GM18520 (cell line): ENCODE measurements around the gene CDC25B.
"Not testable (repeated sequence)": the region's sequence is repeated elsewhere in the genome, so short reads cannot be mapped to it uniquely, and the experiment has no call there.

Experiments
- ATAC-seq: cut with Tn5 transposase; IDR thresholded peaks from one replicate; pipeline ENCODE4 v1.9.1; 2021; ENCODE audit not compliant: unreplicated experiment

Gene CDC25B

DNA sequence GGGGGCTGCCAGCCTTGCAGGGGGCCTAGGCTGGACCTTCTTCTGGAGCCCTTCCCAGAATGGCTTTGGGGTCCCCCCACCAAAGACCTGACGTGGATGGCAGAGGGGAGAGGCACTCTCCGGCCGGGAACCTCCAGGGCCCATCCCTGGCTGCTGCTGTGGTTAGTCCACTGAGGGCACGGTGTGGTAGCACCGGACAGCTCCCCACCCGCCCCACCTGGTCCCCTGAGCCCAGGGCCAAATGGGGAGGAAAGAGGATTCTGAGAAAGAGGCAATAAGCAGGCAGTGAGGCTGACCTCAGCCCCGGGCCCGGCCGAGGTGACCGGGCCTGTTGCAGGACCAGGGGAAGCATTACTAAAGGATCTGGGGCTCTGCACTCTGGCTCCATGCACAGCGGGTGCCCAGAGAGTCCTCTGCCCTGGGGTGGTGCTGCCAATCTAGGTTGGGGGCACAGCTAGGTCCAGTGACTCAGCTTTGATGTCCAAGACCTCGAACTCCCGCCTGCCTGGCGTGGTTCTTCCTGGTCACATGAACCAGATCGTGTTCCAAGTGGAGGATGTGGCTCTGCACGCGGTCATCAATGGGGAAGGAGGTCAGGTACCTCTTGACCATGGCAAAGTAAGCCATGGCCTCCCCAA lies 11.8 kb upstream of the CDC25B start:
- ATAC-seq = no peak

DNA sequence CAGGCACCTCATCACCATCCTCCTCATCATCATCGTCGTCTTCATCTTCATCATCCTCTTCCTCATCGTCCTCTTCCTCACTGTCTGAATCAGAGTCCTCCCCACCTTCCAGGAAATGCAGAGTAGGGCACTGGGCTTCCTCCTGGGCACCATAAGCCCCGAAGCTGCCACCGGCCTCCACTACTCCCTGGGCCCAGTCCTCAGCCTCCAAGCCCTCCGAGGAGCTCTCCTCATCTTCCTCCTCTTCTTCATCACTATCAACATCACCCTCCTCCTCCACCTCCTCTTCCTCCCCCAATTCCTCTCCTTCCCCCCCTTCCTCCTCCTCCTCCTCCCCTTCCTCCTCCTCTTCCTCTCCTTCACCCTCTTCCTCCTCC lies 11.3 kb upstream of the CDC25B start:
- no peak for ATAC-seq

DNA sequence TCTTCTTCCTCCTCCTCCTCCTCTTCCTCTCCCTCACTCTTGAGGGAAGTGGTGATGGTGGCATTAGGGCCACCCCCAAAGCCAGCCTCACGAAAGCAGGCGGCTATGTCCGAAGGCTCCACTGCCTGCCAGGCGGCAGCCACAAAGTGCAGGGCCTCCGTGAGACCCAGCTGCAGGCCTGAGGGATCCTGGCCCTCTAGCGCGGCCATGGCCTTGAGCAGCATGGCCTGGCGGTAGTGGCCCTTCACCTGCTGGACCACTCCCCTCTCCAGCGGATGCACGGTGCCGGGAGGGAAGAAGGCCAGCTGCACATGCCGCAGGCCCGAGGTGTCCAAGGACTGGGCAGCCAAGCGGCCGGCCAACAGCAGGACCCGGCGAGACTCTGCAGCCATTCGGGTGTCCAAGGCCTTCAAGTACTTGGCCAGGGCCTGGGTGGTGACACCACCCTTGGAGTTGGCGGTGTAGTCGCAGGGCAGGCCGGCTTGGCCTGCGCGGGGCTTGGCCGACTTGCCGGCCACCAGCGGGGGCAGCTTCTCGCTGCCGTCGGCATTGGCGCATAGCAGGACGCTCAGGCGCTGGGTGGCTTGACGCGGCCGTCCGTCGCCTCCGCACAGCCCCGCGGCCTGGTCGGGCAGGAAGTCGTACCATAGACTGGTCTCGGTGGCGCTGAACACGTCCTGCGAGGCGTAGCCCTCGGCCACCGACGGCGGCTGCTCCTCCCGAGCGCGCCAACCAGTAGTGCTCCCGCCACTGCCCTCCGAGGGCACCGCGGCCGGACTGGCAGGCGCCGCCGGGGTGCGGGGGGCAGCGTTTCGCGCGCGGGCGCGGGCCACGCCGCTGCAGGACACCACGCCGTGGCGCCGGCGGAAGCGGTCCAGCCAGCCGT lies 10.6 kb upstream of the CDC25B start:
- no peak for ATAC-seq

DNA sequence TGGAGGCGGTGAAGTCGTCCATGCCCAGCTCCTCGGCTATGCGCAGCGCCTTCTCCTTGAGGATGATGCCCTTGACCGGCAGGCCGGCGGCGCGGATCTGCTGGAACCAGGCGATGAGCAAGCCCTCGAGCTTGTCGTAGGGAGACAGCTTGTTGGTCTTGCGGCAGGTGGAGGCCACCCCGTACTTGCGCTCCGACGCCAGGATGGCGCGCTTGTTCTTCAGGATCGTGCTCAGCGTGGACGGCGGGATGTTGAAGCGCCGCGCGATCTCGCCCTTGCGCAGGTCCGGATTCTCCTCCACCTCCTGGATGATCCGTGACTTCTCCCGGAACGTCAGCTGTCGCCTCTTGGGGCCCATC lies 10.0 kb upstream of the CDC25B start:
- ATAC-seq = peak; percentile 5

DNA sequence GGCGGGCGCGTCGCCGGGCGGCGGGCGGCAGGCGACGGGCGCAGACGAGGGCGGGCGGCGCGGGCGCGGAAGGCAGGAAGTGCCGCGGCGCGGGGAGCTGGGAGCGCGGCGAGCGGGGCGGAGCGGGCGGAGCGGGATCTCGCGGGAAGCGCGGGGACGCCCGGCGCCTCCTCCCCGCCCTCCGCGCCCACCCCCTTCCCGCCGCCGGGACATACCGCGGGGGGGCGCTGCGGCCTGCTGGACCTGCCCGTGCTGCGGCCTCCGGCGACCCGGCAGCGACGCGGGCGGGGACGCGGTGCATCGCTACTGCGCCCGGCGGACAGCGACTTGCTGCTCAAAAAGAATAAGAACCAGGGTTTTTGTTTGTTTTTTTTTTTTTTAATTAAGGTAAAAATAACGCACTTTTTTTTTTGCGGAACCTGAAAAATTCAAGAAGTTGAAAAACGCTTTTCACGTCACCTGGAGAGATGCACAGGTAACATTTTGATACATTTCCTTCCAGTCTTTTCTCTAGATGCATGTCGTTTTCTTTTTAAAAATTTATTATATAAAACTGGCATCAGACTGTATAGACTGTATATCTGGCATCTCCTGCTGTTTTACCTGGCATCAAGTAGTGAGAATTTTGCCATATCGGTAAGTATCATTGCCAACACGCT lies 9.3 kb upstream of the CDC25B start, which contains the start of gene CENPB:
CENPB (minus strand) TSS at position 76 of the 659 bp plus-strand sequence. CDS start 257 bp downstream, outside the sequence.
- peak; percentile 75 for ATAC-seq

DNA sequence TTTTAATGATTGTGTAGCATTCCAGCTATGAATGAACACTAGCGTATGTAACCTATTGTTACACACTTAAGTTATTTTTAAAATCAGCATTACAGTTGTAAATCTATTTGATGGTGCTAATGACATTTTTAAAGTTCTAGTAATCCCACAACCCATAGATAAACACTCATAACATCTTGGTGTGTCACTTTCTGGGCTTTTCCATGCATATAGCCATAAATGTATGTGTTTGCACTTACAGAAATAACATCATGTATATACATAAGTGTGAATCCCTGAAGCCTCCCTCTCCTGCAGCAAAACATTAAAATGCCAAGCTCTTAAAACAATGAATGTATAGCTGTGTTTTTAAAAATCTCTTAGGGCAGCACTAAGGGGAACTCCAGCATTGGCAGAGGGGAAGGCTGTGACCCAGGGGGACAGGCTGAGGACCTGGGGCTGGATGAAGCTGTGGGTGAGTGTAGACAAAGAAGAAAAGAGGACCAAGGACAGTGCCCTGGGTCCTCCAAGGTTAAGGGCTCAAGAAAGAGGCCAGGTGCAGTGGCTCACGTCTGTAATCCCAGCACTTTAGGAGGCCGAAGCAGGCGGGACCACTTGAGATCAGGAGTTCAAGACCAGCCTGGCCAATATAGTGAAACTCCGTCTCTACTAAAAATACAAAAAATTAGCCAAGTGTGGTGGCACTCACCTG lies 8.6 kb upstream of the CDC25B start:
- no peak for ATAC-seq

DNA sequence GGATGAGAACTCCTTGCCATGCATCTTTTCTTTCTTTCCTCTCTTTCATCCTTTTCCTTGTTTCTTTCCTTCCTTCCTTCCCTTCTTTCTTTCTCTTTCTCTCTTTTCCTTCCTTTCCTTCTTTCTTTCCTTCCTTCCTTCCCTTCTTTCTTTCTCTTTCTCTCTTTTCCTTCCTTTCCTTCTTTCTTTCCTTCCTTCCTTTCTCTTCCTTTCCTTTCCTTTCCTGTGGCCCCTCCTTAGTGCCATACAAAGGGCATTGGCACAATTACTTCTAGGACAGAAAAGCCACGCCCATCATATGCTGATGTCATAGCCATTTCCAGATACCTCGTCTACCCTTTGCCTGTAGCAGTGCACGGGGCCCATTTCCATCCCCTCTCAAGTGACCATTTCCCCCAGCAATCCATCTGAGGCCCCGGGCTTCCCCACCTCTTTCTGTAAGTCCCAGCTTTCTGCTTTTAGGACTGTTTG lies 7.4 kb upstream of the CDC25B start:
- ATAC-seq = no peak

DNA sequence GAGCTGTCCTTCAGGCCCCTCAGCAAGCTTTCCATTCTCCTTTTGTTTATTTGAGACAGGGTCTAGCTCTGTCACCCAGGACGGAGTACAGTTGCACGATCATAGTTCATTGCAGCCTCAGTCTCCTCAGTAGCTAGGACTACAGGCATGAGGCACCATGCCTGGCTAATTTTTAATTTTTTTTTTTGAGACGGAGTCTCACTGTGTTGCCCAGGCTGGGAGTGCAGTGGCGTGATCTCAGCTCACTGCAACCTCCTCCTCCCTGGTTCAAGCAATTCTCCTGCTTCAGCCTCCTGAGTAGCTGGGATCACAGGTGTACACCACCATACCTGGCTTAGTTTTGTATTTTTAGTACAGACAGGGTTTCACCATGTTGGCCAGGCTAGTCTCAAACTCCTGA lies 6.9 kb upstream of the CDC25B start:
- not testable (repeated sequence) for ATAC-seq

DNA sequence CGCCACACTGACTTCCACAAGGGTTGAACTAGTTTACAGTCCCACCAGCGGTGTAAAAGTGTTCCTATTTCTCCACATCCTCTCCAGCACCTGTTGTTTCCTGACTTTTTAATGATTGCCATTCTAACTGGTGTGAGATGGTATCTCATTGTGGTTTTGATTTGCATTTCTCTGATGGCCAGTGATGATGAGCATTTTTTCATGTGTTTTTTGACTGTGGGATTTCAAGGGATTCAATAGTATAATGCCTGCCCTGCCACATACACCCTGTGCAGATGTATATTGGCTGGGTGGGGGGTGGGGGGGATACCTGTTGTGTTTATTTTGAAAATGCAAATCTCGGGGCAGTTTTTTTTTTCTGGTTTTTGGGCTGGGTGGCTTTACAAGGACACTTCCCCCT lies 1.9 kb upstream of the CDC25B start:
- ATAC-seq = not testable (repeated sequence)

DNA sequence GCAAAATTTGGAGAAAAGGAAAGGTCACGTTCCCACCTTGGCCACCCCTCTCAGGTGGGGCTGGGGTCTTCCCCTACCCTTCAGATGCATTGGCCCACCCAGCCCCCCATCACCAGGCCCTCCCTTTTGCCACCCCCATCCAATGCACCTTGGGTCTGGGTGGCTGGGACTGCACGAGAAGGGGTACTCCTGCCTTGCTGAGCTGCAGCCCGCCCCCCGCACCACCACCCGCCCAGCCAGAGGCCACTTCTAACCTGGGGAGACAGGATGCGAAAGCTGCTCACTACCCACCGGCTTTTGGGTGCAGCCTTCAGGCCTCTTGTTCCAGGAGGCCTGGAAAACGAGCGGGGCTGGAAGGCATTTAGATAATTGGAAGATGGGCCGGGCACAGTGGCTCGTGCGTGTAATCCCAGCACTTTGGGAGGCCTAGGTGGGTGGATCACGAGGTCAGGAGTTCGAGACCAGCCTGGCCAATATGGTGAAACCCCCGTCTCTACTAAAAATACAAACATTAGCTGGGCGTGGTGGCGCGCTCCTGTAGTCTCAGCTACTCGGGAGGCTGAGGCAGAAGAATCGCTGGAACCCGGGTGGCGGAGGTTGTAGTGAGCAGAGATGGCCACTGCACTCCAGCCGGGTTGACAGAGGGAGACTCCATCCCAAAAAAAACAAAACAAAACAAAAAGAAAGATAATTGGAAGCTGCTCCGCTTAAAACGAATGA lies 1.2 kb upstream of the CDC25B start:
- no peak for ATAC-seq

DNA sequence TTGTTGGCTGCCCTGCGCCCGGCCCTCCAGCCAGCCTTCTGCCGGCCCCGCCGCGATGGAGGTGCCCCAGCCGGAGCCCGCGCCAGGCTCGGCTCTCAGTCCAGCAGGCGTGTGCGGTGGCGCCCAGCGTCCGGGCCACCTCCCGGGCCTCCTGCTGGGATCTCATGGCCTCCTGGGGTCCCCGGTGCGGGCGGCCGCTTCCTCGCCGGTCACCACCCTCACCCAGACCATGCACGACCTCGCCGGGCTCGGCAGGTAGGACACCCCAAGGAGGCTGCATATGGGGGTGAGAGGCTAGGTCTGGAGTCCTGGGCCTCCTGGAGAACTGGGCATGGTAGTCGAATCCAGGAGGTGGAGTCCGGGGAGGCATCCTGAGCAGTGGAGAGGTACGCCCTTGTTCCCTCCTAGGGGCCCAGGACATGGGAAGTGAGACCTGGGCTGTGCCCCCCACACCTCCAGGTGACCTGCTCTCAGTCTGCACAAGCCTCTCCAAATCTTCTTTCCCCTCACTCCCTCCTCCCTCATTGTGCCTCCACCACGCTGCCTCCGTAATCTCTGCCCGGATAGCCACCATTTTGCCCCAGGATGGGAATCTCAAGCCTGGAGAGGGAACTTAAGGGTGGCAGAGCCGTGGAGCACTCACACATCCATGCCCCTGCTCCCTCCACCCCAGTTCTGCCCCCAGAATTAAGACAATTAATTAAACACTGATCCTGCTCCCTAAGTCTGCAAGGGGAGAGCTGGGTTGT lies 541 bp downstream of the CDC25B start:
- peak; percentile 2 for ATAC-seq

DNA sequence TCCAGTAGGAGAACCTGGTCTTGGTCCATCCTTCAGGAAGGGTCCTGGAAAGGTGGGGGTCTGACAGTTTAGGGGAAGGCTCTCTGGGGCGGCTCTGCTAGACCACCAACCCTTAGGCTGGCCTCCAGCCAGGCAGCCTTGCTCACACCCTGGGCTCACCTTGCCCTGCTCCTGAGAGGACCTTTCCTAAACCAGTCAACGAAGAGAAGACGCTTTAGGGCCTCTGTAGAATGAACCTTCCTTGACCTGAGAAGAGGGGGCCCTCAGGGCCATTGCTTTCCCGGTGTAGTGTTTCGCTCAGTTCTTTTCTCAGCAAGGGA lies 1.1 kb downstream of the CDC25B start:
- no peak for ATAC-seq

DNA sequence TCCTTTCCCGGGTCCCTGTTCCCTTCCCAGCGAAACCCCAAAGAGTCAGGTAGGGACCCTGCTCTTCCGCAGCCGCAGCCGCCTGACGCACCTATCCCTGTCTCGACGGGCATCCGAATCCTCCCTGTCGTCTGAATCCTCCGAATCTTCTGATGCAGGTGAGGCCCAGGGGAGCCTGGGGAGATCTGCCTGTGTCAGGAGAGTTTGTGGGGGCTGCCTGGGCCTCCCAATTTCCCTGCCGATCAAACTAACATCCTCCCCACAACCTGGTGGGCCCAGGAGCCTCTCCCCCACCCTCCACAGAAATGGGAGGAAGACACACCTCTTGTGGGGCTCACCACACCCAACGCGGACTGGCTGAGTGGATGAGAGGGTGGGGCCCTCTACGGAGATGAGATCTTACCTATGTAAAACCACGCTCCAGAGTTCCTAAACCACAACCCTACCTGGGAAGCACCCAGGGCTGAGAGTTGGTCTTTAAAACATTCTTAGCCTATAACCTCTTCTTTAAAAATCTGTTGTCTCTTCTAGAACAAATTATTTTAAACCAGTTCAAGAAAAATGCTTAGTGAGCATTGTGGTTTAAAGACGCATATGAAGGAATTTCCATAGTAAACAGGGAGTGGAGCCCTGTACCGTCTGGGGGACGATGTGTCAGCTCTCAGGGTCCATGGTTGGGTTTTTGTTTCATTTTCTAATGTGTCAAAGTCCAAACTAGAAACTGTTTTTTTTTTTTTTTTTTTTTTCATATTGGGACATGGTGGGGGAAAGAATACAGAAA lies 1.7 kb downstream of the CDC25B start:
- ATAC-seq = no peak

DNA sequence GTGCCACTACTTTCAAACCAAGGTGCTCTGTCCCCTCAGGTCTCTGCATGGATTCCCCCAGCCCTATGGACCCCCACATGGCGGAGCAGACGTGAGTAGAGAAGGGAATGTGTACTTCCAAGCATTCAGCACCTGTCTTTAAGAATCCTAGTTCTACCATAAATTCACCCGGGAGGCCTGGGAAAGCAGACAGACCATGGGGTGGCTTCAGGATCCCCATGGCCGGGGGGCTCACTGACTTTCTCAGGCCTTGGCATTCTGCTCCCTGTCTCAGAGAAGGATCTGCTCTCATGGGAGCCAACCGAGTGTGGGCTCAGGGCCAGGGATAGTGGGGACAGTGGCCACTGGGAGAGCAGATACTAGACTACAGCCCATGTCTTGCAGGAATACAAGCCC lies 2.3 kb downstream of the CDC25B start:
- no peak for ATAC-seq

DNA sequence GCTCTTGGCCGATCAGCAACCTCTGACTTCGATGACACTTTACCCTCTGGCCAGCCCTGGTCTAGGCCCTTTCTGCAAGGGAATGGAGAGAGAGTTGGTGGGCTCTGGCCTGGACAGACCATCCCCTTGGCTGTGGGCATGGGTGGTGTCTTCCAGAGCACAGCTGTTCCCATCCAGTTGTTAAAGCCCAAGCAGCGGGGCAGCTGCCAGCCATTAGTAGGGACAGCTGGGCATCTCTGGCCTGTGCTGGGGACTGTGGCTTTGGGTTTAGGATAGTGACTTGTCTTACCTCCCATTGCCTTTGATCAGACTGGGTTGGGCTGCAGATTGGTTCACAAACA lies 2.8 kb downstream of the CDC25B start:
- ATAC-seq = no peak

DNA sequence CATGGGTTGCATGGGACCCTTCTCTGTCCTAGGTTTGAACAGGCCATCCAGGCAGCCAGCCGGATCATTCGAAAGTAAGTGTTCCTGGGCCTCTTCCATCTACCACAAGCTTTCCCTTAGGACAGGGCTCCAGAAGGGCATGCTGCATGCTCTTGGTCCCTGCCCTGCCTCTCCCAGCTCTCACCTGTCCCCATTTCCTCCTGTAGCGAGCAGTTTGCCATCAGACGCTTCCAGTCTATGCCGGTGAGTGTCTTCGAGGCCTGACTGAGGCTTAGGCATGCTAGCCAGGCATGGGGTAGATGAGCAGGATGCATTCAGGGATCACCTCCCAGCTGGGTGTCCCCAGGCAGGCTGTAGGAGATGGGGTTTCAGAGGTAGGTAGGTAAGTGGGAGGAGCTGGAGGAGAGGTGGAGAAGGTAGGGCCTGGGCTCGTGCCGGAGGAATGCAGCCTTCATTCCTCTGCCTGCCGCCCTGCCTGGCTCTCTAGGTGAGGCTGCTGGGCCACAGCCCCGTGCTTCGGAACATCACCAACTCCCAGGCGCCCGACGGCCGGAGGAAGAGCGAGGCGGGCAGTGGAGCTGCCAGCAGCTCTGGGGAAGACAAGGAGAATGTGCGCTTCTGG lies 4.3 kb downstream of the CDC25B start:
- no peak for ATAC-seq

DNA sequence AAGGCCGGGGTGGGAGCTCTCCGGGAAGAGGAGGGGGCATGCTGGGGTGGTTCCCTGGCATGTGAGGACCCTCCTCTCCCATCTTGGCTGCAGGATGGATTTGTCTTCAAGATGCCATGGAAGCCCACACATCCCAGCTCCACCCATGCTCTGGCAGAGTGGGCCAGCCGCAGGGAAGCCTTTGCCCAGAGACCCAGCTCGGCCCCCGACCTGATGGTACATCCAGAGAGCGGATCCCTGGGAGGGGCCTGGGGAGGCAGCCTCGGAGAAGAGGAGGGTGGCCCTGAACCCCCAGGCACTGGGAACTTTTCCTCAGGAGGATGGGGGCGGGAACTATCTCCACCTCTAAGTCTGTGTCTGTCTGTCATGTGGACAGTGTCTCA lies 4.8 kb downstream of the CDC25B start:
- ATAC-seq = no peak

DNA sequence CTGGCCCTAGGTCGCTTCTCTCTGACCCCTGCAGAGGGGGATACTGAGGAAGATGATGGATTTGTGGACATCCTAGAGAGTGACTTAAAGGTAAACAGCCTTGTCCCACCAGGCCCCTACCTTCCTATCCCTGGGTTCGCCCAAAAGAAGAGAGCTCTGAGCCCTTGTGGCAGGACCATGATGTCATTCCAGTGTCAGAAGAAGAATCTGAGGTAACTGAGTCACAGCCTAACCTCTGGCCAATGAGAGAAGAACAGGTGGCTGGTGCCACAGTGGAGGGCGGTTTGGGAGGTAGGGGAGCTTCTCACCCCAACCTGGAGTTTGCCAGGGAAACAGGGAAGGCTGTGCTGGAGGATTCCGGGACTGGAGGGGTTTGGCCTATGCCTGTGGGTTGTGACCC lies 5.2 kb downstream of the CDC25B start:
- no peak for ATAC-seq

DNA sequence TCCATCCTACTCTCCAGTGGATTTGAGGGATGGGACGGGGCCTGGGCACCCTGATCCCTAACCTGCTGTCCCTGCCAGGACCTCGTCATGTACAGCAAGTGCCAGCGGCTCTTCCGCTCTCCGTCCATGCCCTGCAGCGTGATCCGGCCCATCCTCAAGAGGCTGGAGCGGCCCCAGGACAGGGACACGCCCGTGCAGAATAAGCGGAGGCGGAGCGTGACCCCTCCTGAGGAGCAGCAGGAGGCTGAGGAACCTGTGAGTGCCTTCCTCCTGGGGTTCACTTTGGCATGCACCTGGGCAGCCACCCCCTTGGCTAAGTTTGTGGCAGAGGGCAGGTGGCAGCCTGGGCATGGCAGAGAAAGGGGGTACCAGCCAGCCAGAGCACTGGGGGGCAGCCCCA lies 5.7 kb downstream of the CDC25B start:
- no peak for ATAC-seq
